Gastroesophageal sphincter (tissue), 3 donors: ENCODE data around the gene KRTAP10-5.

Experiments
- CTCF ChIP-seq, 4 experiments: fragments of 200-600 bp in 2 of 4; fragments of 450-650 bp in 2 of 4; sonication (generic) in 1 of 4; IDR thresholded peaks; one replicate each; pipeline ENCODE4 v1.5.1; 2017 to 2019; ENCODE audit warnings: antibody characterized with exemption in 4 of 4, mild to moderate bottlenecking in 2 of 4, moderate library complexity in 2 of 4
- POLR2A ChIP-seq, 2 donors: fragments of 450-650 bp; IDR thresholded peaks; one replicate each; pipeline ENCODE4 v1.6.1; 2017; ENCODE audit warnings: antibody characterized with exemption in 2 of 2, mild to moderate bottlenecking in 2 of 2, moderate library complexity in 1 of 2

- no peak for TF ChIP-seq CTCF (IDR thresholded peaks at IDR 0.05)
- TF ChIP-seq POLR2A (IDR thresholded peaks at IDR 0.05): no peak
Observed at GRCh38 chr21:44547656-44548331, 32.6 kb downstream of the KRTAP10-5 start.
